ENCODE data around the gene FXR2. TPM values are rescaled to one million over a fixed set of nuclear protein-coding genes. Genes with fewer than 3 reads are reported as not detected.

Gene FXR2
- total RNA-seq, 1 experiment from 2014 or later: 35.1 TPM

DNA sequence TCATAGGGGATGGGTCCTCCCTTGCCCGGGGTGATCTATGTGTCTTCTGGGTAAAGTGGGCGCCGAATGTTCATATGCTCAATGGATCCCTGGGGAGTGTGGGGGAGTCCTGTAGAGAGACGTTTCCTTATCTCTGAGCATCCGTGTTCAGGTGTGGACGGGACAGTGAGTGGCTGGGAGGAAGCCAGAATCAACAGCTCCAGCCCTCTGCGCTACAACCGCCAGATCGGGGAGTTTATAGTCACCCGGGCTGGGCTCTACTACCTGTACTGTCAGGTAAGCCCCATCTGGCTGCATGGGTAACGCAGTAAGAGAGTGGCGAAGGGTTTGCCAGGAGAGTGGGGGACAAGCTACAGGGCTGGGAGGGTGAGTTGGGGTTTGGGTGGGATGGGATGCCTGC is 58.1 kb downstream of the FXR2 start (continued):
- TF ChIP-seq, protein P1, sequence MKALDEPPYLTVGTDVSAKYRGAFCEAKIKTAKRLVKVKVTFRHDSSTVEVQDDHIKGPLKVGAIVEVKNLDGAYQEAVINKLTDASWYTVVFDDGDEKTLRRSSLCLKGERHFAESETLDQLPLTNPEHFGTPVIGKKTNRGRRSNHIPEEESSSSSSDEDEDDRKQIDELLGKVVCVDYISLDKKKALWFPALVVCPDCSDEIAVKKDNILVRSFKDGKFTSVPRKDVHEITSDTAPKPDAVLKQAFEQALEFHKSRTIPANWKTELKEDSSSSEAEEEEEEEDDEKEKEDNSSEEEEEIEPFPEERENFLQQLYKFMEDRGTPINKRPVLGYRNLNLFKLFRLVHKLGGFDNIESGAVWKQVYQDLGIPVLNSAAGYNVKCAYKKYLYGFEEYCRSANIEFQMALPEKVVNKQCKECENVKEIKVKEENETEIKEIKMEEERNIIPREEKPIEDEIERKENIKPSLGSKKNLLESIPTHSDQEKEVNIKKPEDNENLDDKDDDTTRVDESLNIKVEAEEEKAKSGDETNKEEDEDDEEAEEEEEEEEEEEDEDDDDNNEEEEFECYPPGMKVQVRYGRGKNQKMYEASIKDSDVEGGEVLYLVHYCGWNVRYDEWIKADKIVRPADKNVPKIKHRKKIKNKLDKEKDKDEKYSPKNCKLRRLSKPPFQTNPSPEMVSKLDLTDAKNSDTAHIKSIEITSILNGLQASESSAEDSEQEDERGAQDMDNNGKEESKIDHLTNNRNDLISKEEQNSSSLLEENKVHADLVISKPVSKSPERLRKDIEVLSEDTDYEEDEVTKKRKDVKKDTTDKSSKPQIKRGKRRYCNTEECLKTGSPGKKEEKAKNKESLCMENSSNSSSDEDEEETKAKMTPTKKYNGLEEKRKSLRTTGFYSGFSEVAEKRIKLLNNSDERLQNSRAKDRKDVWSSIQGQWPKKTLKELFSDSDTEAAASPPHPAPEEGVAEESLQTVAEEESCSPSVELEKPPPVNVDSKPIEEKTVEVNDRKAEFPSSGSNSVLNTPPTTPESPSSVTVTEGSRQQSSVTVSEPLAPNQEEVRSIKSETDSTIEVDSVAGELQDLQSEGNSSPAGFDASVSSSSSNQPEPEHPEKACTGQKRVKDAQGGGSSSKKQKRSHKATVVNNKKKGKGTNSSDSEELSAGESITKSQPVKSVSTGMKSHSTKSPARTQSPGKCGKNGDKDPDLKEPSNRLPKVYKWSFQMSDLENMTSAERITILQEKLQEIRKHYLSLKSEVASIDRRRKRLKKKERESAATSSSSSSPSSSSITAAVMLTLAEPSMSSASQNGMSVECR (CRISPR knock-in tag; IDR thresholded peaks at IDR 0.05; ENCODE audit: borderline replicate concordance): no peak
- no peak for TF ChIP-seq ESRRA (CRISPR knock-in tag; IDR thresholded peaks at IDR 0.05; ENCODE audit: borderline replicate concordance)
- TF ChIP-seq GABPB1 (CRISPR knock-in tag; IDR thresholded peaks at IDR 0.05): no peak
- TF ChIP-seq ELF4 (CRISPR knock-in tag; IDR thresholded peaks at IDR 0.05; ENCODE audit: low read depth): no peak
- TF ChIP-seq STAT6 (CRISPR knock-in tag; conservative IDR thresholded peaks at IDR 0.05; ENCODE audit: low read depth): no peak
- TF ChIP-seq, protein P2, sequence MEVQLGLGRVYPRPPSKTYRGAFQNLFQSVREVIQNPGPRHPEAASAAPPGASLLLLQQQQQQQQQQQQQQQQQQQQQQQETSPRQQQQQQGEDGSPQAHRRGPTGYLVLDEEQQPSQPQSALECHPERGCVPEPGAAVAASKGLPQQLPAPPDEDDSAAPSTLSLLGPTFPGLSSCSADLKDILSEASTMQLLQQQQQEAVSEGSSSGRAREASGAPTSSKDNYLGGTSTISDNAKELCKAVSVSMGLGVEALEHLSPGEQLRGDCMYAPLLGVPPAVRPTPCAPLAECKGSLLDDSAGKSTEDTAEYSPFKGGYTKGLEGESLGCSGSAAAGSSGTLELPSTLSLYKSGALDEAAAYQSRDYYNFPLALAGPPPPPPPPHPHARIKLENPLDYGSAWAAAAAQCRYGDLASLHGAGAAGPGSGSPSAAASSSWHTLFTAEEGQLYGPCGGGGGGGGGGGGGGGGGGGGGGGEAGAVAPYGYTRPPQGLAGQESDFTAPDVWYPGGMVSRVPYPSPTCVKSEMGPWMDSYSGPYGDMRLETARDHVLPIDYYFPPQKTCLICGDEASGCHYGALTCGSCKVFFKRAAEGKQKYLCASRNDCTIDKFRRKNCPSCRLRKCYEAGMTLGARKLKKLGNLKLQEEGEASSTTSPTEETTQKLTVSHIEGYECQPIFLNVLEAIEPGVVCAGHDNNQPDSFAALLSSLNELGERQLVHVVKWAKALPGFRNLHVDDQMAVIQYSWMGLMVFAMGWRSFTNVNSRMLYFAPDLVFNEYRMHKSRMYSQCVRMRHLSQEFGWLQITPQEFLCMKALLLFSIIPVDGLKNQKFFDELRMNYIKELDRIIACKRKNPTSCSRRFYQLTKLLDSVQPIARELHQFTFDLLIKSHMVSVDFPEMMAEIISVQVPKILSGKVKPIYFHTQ (CRISPR knock-in tag; IDR thresholded peaks at IDR 0.05): no peak
- TF ChIP-seq ZNF423 (CRISPR knock-in tag; IDR thresholded peaks at IDR 0.05): no peak

- no peaks in the 10 kb centered on the region for H3K9me3 Mint-ChIP-seq
- no peaks in the 10 kb centered on the region for H3K36me3 Mint-ChIP-seq
- no peak for DNase-seq (ENCODE audit: low spot score)
- peaks cover 48% of the 10 kb centered on the region for H3K4me1 Mint-ChIP-seq
- no peaks in the 10 kb centered on the region; the same call in 1 of the 2 replicates for H3K27me3 Mint-ChIP-seq (ENCODE audit: low read depth)
- TF ChIP-seq PRRX2 (CRISPR knock-in tag; IDR thresholded peaks at IDR 0.05) (no peak), GTF2I (CRISPR knock-in tag; conservative IDR thresholded peaks at IDR 0.05) (no peak)
- CTCF ChIA-PET: interaction anchor here (0.6 to 3.3 kb wide), 17 partner anchors 13 to 486 kb away, joined by 3 to 31 read pairs (median 3); partner anchors contain the start of genes ACAP1, CHRNB1, FXR2 and SLC2A4
- peak overlapping the region; percentile 22; the same call in 1 of the 2 replicates for H3K27ac Mint-ChIP-seq
- peak; percentile 6; the same call in 1 of the 2 replicates for ATAC-seq
- POLR2A ChIA-PET: no interaction called here
- H3K4me3 Mint-ChIP-seq: no peak overlapping the region
Measured at GRCh38 chr17:7555320-7555948, 59.3 kb downstream of the FXR2 start.

- POLR2A ChIA-PET: no interaction called here
- peaks cover 29% of the 10 kb centered on the region for H3K4me1 Mint-ChIP-seq
- H3K27me3 Mint-ChIP-seq (ENCODE audit: low read depth): peaks cover 2% of the 10 kb centered on the region
- no peaks in the 10 kb centered on the region for H3K9me3 Mint-ChIP-seq
- no peak for DNase-seq (ENCODE audit: low spot score)
- TF ChIP-seq NR2C2 (CRISPR knock-in tag; IDR thresholded peaks at IDR 0.05) (no peak), ZNF281 (CRISPR knock-in tag; IDR thresholded peaks at IDR 0.05) (no peak), TEAD4 (CRISPR knock-in tag; IDR thresholded peaks at IDR 0.05) (no peak), USF1 (CRISPR knock-in tag; IDR thresholded peaks at IDR 0.05) (no peak), RORB (CRISPR knock-in tag; IDR thresholded peaks at IDR 0.05) (no peak), MXD4 (CRISPR knock-in tag; IDR thresholded peaks at IDR 0.05; ENCODE audit: borderline replicate concordance) (no peak), ZBTB21 (CRISPR knock-in tag; IDR thresholded peaks at IDR 0.05; ENCODE audit: borderline replicate concordance) (no peak), ZNF219 (CRISPR knock-in tag; IDR thresholded peaks at IDR 0.05; ENCODE audit: borderline replicate concordance) (no peak), NFE2L1 (CRISPR knock-in tag; IDR thresholded peaks at IDR 0.05) (no peak), FOXJ3 (CRISPR knock-in tag; IDR thresholded peaks at IDR 0.05; ENCODE audit: borderline replicate concordance) (no peak)
- TF ChIP-seq, protein P3, sequence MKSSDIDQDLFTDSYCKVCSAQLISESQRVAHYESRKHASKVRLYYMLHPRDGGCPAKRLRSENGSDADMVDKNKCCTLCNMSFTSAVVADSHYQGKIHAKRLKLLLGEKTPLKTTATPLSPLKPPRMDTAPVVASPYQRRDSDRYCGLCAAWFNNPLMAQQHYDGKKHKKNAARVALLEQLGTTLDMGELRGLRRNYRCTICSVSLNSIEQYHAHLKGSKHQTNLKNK (CRISPR knock-in tag; IDR thresholded peaks at IDR 0.05): no peak
- no peak for ATAC-seq
- no peaks in the 10 kb centered on the region for H3K36me3 Mint-ChIP-seq
- no peak overlapping the region for H3K4me3 Mint-ChIP-seq
- no peak overlapping the region for H3K27ac Mint-ChIP-seq
- CTCF ChIA-PET: interaction anchor here (0.7 kb wide), 1 partner anchor 438 kb away, joined by 3 read pairs; no protein-coding TSS in a partner anchor
Measured at GRCh38 chr17:7553356-7553755, 61.3 kb downstream of the FXR2 start.
